HG03108 (cell line): ENCODE results near the gene NFIX.
A peak's percentile ranks its signal among the peaks of the same experiment; 100 is the strongest.

Experiments
- ATAC-seq: cut with Tn5 transposase; IDR thresholded peaks from one replicate; pipeline ENCODE4 v1.9.1; 2021; ENCODE audit warnings: moderate library complexity; ENCODE audit not compliant: unreplicated experiment

Gene NFIX

DNA sequence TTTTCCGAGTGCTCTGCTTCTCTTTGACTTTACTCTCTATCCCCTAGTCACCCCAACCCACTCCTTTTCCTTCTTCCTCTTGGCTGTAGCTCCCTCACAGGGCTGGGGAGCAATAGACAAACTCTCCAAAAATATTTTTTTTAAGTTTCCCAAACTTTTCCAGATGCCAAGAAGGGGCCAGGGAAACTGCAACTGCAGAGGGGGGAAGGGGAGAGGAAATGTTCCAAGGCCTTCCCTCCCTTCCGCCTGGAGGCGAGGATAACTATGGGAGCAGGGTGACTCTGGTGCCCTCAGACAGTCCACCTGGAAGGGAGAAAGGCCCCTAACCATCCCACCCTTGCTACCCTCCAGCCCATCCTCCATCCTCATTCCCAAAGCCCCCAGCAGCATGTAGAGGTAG is 58.0 kb downstream of the NFIX start:
- ATAC-seq: no peak

DNA sequence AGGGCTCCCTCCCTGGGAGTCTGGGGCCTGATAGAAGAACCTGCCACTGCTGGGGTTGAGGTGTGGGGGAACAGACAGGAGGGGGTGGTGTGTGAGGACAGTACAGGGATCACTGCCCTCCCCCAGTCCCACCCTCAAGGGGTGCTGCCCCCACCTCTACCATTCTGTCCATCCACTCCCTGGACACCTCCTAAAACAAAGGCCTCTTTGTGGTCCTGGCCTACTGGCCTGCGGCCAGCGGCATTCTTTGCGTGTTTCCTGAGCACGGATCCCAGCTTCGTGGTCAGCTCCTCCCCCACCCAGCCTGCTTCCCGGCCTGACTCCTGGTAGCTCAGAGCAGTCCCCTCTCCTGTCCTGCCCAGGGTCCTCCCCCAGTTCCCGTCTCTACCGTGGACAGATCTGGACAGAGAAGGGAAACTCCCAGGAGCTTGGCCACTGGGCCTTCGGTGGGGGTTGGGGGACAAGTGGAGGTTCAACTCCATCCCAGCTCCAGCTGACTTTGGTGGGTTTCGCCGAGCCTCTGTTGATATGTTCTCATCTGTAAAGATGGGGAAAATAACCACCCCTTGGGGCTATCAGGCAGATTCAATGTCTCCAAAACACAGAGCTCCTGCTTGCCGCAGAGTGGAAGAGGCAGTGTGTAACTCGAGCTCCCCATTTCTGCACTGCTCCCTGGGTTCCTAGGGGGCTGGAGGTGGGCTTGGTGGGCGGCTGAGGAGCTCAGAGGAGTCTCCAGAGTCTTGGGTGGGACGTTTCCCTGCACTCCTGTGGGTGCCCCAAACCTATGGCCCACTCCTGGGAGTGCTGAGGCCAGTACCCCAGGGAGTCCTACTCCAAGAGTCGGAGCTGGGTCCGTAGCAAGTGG is 58.7 kb downstream of the NFIX start:
- ATAC-seq: no peak

DNA sequence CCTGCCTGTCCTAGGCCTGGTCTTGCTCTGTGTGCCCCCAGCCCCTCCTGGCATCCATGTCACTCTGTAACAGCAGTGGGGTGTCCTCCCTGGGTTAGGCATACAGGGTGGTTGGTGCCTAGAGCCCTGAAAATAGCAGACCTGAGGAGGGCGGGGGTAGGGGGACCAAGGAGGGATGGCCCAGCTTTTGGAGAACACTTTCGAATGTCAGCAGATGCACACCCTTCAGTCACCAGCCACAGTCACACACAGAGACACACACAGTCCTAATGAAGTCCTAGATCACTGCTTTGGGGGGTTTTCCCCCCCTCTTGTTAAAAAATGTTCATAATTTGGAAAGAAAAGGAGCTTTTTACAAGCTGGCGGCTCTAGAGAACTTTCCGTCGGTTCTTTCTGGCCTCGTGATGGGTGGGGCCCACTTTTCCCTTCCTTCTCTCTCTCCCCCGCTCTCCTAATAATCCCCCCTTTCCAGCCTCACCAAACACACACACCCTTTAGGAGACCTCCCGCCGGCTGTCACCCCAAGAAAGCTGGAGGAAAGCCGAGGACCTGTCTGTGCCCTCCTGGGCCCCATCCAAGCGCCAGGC is 59.4 kb downstream of the NFIX start:
- no peak for ATAC-seq

DNA sequence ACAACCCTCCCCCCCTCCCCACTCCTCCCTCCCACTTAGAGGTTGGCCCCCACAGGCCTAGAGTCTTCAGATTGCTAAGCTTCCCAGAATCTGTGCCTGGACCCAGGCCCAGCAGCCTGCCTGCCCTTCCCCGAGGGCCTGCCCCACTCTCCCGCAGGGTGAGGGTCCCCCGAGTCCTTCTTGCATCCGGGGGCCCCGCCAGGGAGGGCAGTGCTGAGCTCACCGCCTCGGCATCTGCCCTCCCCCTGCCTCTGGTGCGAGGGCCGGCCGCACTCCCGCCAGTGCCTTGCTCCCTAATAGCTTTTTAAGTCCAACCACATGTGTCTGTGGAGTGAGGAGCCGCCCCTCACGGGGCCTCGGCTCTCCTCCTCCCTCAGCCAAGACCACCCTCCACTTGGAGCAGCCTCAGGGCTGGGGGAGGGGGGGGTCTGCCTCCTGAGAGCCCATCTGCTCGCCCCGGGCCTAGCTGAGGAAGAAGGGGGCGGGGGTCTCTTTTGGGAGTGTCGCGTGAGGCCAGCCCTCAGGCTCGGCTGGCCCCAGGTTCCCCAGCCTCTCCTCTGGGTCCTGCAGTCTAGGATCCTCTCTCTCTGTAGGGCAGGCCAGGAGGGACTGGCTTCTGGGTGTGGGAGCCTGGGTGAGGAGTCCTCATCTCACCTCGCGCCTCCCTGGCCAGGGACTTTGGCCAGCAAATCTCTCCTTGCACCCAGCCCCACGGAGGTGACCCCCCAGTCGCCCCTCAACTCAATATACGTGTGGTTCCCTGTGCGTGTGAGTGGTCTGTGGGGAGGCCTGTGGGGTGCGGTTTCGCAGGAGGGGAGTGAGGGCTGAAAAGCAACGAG is 60.2 kb downstream of the NFIX start:
- no peak for ATAC-seq

DNA sequence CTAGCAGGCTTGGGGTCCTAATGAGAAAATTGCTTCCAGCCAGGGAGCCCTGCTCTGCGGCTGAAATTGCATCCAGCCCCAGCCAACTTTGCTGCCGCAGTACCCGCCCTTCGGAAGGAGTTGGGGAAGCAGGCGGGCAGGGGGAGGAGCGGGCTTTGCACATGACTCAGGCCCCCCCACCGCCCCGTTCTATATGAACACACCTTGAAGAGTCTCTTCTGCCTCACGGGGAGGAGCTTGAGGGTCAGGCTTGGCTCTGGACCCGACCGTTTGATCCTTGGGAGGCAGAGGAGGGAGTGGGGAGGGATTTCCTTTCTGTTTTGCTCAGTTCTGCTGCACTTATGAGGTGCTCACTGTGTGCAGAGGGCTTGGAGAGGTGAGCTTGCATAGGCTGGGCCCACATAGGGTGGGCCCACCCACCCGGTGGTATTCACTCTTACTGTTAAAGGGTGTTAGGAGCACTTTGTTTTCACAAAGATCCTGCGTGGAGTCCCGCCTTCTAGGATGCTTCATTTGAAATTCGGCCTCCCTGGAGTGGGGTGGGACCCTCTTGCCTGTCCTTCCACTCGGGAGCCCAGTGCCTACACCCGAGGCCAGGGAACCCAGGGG is 60.9 kb downstream of the NFIX start:
- ATAC-seq: no peak

DNA sequence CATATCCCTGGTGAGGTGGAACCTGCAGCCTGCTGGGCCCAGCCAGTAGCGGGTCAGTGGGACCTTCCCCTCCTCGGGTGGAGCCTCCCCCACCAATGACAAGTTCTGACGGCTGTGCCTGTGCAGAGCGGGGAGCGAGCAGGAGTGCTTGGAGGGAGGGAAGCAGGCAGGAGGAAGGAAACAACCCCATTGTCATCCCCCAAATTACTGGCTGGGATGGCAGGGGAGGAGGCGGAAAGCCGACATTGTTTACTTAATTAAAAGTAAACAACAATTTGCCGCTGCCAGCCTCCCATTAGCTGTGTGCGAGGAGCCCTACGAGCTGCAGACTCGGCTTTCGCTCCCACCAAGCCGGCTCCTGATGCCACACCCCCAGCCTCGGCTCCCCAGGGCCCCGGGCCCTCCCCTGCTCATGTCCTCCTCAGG is 61.9 kb downstream of the NFIX start:
- no peak for ATAC-seq

DNA sequence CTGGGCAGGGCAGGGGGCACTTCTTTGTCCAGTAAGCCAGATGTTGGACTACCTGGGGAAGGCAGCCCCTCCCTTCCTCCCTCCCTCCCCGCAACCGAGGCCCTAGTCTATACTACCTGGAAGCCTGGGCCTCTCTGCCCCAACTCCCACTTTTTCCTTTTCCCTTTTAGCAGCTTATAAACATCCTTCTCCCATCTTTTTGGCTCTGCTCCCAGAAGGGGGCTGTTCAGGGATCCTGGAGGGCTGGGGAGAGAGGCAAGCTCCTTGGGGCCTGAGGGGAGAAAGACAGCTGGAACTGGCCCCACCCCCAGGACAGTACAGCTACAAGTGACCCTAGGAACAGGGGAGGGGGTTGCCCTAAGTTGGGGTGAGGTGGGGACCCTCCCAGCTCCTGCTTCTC is 62.5 kb downstream of the NFIX start:
- ATAC-seq: no peak

DNA sequence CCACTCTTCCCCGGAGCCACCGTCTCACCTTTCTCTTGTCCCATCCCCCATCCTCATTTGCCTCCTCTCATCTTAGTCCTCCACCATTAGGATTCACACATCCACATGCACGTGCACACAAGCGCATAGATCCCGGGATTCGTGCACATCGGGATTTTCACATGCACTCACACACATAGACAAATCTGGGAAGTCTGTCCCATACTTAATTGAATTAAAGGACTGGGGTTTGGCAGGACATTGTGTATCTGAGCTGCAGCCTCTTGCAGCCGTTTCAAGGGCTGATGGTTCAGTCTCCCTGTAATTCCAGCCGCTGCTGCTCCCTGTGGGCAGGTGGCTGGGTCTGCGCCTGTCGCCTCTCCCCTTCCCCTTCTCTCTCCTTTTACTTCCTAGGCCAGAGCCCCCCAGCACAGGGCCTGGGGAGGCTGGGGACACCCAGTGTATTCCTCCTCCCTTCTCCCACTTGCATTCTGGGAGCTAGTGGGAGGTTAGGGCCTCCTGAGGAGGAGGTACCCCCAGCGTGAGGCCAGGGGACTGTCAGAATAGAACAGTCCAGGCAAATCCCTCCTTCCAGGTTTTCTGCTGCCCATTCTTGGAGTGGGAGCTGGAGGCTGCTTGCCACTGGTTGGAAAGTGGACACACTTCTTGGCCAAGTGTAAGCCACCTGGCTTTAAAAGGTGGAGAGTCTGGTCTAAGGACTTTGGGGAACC is 63.8 kb downstream of the NFIX start:
- no peak for ATAC-seq

DNA sequence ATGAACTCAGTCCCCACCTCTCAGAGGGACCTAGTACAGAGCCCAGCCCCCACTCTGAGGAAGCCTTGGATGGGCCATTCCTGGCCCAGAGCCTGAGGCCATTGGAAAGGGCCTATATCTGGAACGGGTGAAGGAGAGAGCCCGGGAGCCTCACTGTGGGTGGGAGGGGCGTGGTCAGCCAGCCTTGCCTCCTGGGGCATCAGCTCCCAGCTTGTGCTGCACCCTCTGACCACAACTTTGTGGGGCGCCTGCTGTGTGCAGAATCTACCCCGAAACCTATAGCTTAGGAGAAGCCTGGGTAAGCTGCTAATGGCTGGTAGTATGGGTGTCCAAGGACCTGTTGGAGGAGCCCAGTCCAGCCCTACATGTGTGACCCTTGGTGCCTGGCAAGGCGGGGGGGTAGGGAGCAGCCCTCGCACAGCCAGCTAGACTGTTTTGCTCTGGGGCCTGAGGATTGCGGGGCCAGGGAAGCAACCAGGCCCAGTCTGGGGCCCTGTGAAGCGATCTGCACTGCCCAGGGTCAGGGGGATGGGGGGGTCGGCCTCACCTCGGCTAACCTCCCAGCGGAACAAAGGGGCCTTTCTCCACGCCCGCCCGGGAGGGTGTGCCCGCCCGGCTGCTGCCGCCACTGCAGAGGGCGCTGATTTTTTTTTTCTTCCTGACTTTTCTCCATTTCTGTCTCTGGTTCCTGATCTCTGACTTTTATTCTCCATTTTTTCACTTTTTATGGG is 65.1 kb downstream of the NFIX start:
- ATAC-seq: no peak

DNA sequence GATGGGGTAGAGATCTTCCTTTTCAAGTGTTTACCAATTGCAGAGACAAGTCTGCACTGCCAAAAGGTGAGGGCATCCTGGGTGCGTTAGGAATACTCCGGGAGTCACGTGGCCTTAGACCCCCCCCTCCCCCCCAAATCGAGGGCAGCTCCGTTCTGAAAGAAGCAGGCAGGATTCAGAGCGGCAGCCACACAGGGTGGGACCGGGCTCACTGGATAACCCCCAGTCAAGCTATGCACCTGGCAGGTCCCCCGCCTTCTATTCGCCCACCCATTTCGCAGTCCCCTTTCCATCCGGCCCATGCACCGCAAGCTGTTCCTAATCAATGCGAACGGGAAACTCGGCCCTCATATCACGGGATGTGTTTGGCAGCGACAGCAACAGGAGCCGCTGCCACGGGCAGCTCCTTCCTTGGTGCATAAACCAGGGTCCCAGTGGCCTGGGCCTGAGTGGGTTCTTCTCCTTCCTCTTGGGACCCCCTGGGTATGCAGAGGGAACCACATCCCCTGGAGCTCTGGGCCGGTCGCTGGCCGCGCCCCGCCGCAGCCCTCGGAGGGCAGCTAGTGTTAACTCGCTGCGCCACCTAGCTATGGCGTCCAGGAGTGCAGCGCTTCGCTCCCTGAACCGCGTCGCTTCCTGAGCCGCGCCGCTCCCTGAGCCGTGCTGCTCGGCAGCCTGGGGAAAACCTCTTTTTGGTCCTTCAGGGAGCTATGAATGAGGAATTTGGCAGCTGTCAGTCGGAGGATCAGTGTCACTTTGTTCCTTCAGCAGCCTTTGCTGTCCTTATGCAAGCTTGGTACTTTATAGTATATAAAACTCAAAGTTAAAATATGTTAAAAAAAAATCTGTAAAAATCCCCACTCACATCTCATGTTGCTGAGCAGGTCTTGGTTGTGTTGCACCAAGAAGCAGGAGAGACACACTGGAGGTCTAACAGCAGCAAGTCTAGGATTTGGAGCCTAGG is 66.0 kb downstream of the NFIX start:
- peak; percentile 61 for ATAC-seq

DNA sequence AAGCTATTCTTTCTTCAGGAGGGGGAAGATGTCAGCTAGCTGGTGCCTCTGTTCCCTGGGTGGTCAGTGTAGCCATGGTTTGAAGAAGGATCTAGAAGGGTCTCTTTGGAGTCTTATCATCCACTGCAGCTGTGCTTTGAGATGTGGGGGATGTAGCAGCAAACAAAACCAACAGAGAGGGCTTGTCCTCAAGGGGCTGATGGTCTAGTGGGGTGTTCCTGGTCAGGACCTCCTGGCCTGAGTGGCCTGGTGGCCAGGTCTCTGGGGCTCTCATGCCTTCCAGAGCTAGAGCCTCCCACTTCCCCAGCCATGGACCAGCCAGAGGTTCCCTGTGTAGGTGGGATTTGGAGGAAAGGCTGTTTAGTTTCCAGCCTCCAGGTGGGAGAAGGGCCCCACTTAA is 67.0 kb downstream of the NFIX start:
- no peak for ATAC-seq

DNA sequence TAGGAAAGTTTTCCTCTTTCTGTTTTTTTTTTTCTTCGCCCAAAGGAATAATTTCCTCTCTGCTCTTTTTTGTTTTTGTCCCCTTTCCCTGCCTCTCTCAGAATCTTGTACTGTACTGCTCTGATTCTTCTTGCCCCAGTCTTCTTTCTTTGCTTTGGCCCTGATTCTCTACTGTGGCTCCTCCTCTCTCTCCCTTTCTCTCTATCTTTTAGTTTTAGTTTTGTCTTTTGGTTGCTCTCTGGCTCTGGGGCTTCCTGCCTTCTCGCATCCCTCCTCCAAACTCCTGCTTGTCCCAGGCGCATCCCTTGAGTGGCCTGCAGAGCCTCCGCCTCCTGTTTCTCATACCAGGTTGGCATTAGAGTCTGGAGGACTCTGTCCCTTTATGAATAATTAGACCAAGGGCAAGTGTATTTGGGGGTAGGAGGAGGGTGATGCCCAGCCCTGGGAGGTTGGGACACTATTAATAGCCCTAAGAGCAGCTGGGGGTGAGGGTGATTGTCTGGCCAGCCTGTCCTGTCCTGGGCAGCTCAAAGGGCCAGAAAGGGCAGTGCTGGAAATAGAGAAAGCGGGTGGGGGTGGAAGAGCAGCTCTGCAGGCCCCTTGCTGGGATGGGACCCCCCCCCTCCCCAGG is 68.3 kb downstream of the NFIX start:
- no peak for ATAC-seq

DNA sequence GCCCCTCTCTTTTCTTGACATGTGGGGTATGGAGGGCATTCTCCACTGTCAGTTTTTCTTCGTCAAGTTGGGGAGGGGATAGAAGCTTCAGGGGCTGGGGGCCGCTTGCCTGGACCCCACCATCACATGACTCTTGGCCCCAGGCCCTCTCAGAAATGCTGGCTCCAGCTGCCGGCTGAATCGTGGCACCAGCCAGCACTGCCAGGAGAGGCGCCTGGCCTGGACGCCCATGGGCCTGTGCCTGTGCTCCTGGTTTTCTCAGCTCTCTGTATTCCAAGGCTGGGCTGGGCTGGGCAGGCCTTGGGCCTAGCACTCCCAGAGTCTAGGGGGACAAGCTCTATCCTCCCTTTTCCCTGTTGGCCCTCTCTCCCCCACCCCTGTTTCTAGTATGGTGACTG is 68.8 kb downstream of the NFIX start:
- ATAC-seq: no peak

DNA sequence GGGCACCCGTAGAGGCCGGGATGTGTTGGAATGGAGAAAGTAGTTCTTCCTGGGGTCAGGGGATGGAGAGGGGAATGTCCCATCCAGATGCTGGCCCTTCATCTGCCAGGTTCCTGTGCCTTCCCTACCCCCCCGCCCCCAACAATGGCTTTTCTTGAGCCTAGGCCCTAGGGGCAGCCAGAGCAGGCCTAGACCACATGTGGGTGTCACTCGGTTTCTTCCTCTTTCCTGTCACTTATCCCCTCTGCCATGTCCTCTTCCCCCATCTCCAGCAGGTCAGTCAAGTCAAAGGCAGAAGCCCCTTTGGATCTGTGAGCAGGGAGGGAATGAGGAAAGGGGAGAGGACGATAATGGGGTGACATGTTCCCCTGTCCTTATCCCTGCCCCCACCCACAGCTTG is 71.0 kb downstream of the NFIX start:
- ATAC-seq: no peak

DNA sequence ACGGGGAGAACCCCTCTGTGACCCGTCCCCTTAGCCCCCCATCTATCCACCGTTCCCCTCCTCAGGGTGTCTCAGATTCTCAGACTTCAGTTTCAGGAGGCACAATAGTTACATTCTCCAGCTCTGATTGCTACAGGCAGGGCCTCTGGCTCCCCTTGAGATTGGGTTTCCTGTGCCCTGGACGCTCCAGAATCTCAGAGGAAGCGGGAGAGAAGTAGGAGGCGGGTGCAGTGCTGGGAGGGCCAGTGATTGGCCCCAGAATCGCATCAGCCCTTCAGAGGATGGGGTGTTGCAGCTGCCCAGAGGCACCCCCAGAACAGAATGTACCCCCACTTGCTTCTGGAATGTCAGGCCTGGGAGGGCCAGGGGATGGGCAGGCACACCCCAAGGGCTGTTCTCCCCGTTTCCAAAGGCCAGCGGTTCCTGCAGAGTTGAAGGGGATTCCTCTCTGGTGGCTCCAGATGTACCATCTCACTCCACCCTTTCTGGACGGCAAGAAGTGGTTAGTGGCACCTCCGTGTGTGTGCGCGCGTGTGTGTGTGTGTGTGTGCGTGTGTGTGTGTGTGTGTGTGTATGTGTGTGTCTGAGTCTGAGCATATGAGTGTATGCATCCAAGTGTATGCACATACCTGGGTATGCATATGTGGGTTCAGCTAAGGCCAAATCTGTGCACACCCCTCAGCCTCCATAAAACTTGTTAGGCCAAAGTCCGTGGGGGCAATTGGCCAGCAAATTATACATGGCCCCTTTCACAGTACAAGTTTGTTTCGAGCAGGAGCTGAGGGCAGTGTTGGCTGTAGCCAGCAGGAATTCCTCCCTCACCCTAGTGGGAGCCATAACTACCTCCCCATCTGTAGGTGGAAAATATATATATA is 71.9 kb downstream of the NFIX start:
- no peak for ATAC-seq

DNA sequence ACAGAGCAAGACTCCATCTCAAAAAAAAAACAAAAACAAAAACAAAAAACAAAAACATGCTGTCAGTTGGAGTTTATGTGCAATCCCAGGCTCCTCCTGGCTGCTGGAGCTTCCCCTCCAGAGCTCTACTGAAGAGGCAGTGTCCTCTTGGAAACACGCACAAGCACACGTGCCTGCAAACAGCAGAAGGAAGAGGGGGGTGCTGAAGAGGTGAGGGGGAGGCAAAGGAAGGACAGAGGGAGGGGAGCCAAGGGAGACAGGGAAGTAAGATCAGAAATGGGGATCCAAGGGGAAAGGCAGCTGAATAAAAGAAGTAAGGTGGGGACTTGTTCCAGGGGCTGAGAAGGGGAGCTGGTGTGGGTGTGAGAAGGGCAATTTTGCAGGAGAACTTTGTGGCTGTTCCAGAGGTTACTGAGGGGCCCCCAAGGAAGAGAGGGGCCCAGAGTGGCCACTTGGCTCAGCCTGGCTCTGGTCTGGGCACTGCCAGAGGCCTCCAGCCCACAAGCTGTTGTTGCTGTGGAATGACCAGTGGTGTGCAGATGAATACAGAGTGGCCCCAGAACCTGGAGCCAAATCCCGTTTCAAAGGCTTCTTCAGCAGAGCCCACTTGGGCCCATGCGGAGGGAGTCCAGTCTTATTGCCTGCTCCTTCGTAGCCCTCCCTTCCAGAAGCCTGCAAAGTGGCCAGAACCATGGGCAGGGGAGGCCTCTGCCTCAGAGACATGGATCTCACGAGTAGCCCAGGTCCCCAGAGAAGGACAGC is 73.0 kb downstream of the NFIX start:
- no peak for ATAC-seq
